HepG2 (cell line): ENCODE results near the gene CFAP91. TPM values are rescaled to one million over a fixed set of nuclear protein-coding genes. Genes with fewer than 3 reads are reported as not detected.

Source experiments
- ATAC-seq: fragments of 200-7000 bp; cut with Tn5 transposase; 3 replicates; pipeline ENCODE4 v1.9.1; 2020; ENCODE audit warnings: mild to moderate bottlenecking, moderate library complexity
- BruUV-seq: library from RNA; stranded (reverse); fragments of 400-500 nt; replicated peaks from 2 replicates; lab custom pipeline; 2021; lab: Mats Ljungman, UMichigan
- CTCF ChIA-PET: fragments of 300-600 bp; formaldehyde crosslinking; extraction: SDS; loops from one replicate; lab custom pipeline; 2021; ENCODE audit warnings: low total read pairs, inconsistent platforms, low intra/inter-chr PET ratio; lab: Yijun Ruan, JAX
- POLR2A ChIA-PET: fragments of 350-600 bp; sonication (Branson Sonifier 250); formaldehyde crosslinking; loops from one replicate; lab custom pipeline; 2020; ENCODE audit warnings: antibody characterized with exemption, inconsistent platforms; lab: Yijun Ruan, JAX
- DNase-seq: peaks from one replicate; pipeline ENCODE4 v3.0.0-alpha.2; 2015; ENCODE audit warnings: low spot score
- FAIRE-seq: peaks from 3 replicates; lab custom pipeline; 2011; peaks lifted over from hg19 to GRCh38; lab: Jason Lieb, UNC
- H2AFZ ChIP-seq: one replicate; pipeline ENCODE4 v1.6.1; 2011; ENCODE audit warnings: low read length, inconsistent platforms
- H3K27ac ChIP-seq: fragments of 300-600 bp; 3 replicates; pipeline ENCODE4 v1.8.0; 2011; ENCODE audit warnings: mixed run types, mild to moderate bottlenecking, mixed read lengths, low read length, inconsistent platforms; ENCODE audit not compliant: insufficient read depth; ENCODE audit errors: extremely low read length
- H3K27me3 ChIP-seq, 2 experiments: fragments of 200-600 bp in 1 of 2; 2 replicates in 1 of 2; 3 replicates in 1 of 2; pipeline versions ENCODE4 v1.6.0 to v1.8.0; 2011; ENCODE audit warnings: low read length in 2 of 2, mild to moderate bottlenecking in 2 of 2, moderate library complexity in 2 of 2, inconsistent platforms in 1 of 2; ENCODE audit not compliant: insufficient read depth in 2 of 2, control insufficient read depth in 1 of 2
- H3K36me3 ChIP-seq, 2 experiments: fragments of 200-600 bp in 1 of 2; replicated peaks in 1 of 2; 2 replicates in 1 of 2; 3 replicates in 1 of 2; pipeline versions ENCODE4 v1.5.1 to v1.8.0; 2011; ENCODE audit warnings: low read length in 2 of 2, inconsistent platforms in 1 of 2; ENCODE audit not compliant: insufficient read depth in 2 of 2, control insufficient read depth in 1 of 2
- H3K4me1 ChIP-seq: 2 replicates; pipeline ENCODE4 v1.5.1; 2012; ENCODE audit warnings: low read length, inconsistent platforms; ENCODE audit not compliant: insufficient read depth
- H3K4me2 ChIP-seq: 2 replicates; pipeline ENCODE4 v1.6.0; 2011; ENCODE audit warnings: low read depth, low read length, inconsistent platforms
- H3K4me3 ChIP-seq, 3 experiments: fragments of 200-600 bp in 1 of 3; sonication (generic), shearing (Covaris generic) in 1 of 3; replicated peaks in 1 of 3; 2 replicates each; pipeline ENCODE4 v1.5.1; 2011 to 2016; ENCODE audit warnings: low read length in 3 of 3, inconsistent platforms in 2 of 3, low read depth in 2 of 3, mild to moderate bottlenecking in 2 of 3, control low read depth in 1 of 3, mixed read lengths in 1 of 3; ENCODE audit not compliant: insufficient read depth in 1 of 3
- H3K79me2 ChIP-seq: one replicate; pipeline ENCODE4 v1.6.1; 2011; ENCODE audit warnings: low read length, inconsistent platforms; ENCODE audit not compliant: insufficient read depth
- H3K9ac ChIP-seq: 2 replicates; pipeline ENCODE4 v1.6.0; 2011; ENCODE audit warnings: mild to moderate bottlenecking, low read depth, low read length, inconsistent platforms; ENCODE audit not compliant: insufficient read depth
- H3K9me3 ChIP-seq: 2 replicates; pipeline ENCODE4 v1.5.1; 2012; ENCODE audit warnings: mild to moderate bottlenecking, low read length
- H4K20me1 ChIP-seq: 2 replicates; pipeline ENCODE4 v1.6.0; 2011; ENCODE audit warnings: inconsistent platforms, mild to moderate bottlenecking, low read length, moderate library complexity; ENCODE audit not compliant: insufficient read depth
- GATAD2A ChIP-seq: IDR thresholded peaks from 2 replicates; pipeline ENCODE4 v1.6.1; 2016
- HNRNPUL1 ChIP-seq: fragments of 200-400 bp; formaldehyde crosslinking; IDR thresholded peaks from 2 replicates; pipeline ENCODE4 v1.6.1; 2017; ENCODE audit warnings: low read depth, mild to moderate bottlenecking, low read length, moderate library complexity
- HOXA9 ChIP-seq: sonication (generic); formaldehyde crosslinking; IDR thresholded peaks from 2 replicates; pipeline ENCODE4 v1.8.1; 2022; ENCODE audit warnings: missing genetic modification reagents, mild to moderate bottlenecking, moderate library complexity, borderline replicate concordance
- MTA1 ChIP-seq: sonication (generic); formaldehyde crosslinking; IDR thresholded peaks from 2 replicates; pipeline ENCODE4 v1.4.0; 2020; ENCODE audit warnings: missing genetic modification reagents, mild to moderate bottlenecking, borderline replicate concordance
- NFKBIZ ChIP-seq: IDR thresholded peaks from 2 replicates; pipeline ENCODE4 v1.6.1; 2018; ENCODE audit warnings: missing genetic modification reagents, missing compliant biosample characterization
- SRSF1 ChIP-seq: fragments of 200-400 bp; formaldehyde crosslinking; optimal IDR thresholded peaks from 2 replicates; pipeline ENCODE3; 2017; ENCODE audit warnings: mild to moderate bottlenecking, low read depth, low read length, moderate library complexity
- TFE3 ChIP-seq: IDR thresholded peaks from 2 replicates; pipeline ENCODE4 v1.6.1; 2016
- ZBTB8A ChIP-seq: sonication (generic); formaldehyde crosslinking; IDR thresholded peaks from 2 replicates; pipeline ENCODE4 v1.4.0; 2020; ENCODE audit warnings: mild to moderate bottlenecking, low read depth, missing genetic modification reagents, borderline replicate concordance
- ZHX1 ChIP-seq: sonication (generic); formaldehyde crosslinking; IDR thresholded peaks from 2 replicates; pipeline ENCODE4 v1.8.1; 2022; ENCODE audit warnings: low read depth, mild to moderate bottlenecking, missing genetic modification reagents
- ZNF124 ChIP-seq: sonication (generic); formaldehyde crosslinking; IDR thresholded peaks from 2 replicates; pipeline ENCODE4 v1.4.0; 2020; ENCODE audit warnings: missing genetic modification reagents
- ZNF704 ChIP-seq: sonication (generic); formaldehyde crosslinking; IDR thresholded peaks from 2 replicates; pipeline ENCODE4 v1.8.1; 2023; ENCODE audit warnings: mild to moderate bottlenecking, inconsistent platforms, moderate library complexity, missing genetic modification reagents, borderline replicate concordance
- WGBS: methylation state at CpG from one replicate; pipeline ENCODE4 v1.1.6; 2017; ENCODE audit warnings: low lambda C conversion rate; 5-methylcytosine and 5-hydroxymethylcytosine counted together
- in situ Hi-C: cut with HindIII; loops from 2 replicates; pipeline ENCODE4 v1.10.0; 2017; ENCODE audit warnings: low pct_unique_long_range_greater_than_20kb; ENCODE audit not compliant: extremely low pct_ligation_motif_present
- intact Hi-C: fragments of 100-400 bp; cut with micrococcal nuclease; formaldehyde crosslinking; loops from one replicate; pipeline ENCODE4 v1.10.0; 2022; ENCODE audit not compliant: unreplicated experiment
- polyA plus RNA-seq, 8 experiments: library from polyadenylated mRNA; depleted of rRNA in 3 of 8; stranded (reverse) in 7 of 8; unstranded in 1 of 8; fragments of >200 nt; fragmentation: Illumina TruSeq in 4 of 8; extraction: Trizol in 4 of 8; gene quantifications; 2 replicates each; pipeline versions ENCODE4 v1.2.1 to v1.2.3, GENCODE V29; 2011 to 2016; ENCODE audit warnings: low read depth in 4 of 8, missing spikeins in 1 of 8, mixed read lengths in 1 of 8; ENCODE audit not compliant: insufficient read depth in 1 of 8
- total RNA-seq, 5 experiments: library from RNA; depleted of rRNA; stranded (reverse); fragments of >200 nt; fragmentation: Illumina TruSeq; extraction: Trizol; gene quantifications; 2 replicates each; pipeline ENCODE4 v1.2.3, GENCODE V29; 2016; ENCODE audit warnings: low read depth in 1 of 5

CFAP91 gene
- total and polyA plus RNA-seq, 2 of the 13 experiments (the other 11 are each of a cell fraction or from before 2014, with no cell fraction given): not detected

- no peak for FAIRE-seq
- BruUV-seq: no TSS peak
- H3K4me2 ChIP-seq: no peak within 1 kb of the TSS
- H3K4me1 ChIP-seq: no peaks in the 10 kb centered on the region
- TF ChIP-seq NFKBIZ: no peak
- no peak for TF ChIP-seq TFE3 (CRISPR knock-in tag)
- no peak for TF ChIP-seq MTA1 (CRISPR knock-in tag)
- no peak for TF ChIP-seq ZBTB8A (CRISPR knock-in tag)
- no peak for TF ChIP-seq ZNF704 (CRISPR knock-in tag)
- TF ChIP-seq SRSF1: no peak
- TF ChIP-seq GATAD2A: no peak
- TF ChIP-seq ZHX1 (CRISPR knock-in tag): no peak
- no peak for TF ChIP-seq HOXA9
- TF ChIP-seq HNRNPUL1: no peak
- TF ChIP-seq ZNF124 (CRISPR knock-in tag): no peak
- CTCF ChIA-PET: no interaction called here
- H3K9ac ChIP-seq: no peak within 1 kb of the TSS
- intact Hi-C loops (no loop called here), in situ Hi-C loops (no loop called here)
- 86% methylated on average over 9 of the region's 9 CpGs for WGBS
- H3K27ac ChIP-seq: no peak within 1 kb of the TSS
- H3K9me3 ChIP-seq: no peaks in the 10 kb centered on the region
- no peaks in the 10 kb centered on the region for H3K36me3 ChIP-seq
- H4K20me1 ChIP-seq: no peaks in the 10 kb centered on the region
- POLR2A ChIA-PET: no interaction called here
- no peak for ATAC-seq
- H3K4me3 ChIP-seq: no peak within 1 kb of the TSS
- H3K79me2 ChIP-seq: no peaks in the 10 kb centered on the region
- H3K27me3 ChIP-seq: no peaks in the 10 kb centered on the region
- DNase-seq: no peak
- no peak within 1 kb of the TSS for H2AFZ ChIP-seq
These were observed 42.1 kb upstream of the CFAP91 start, which contains the start of gene POPDC2 for GRCh38 chr3:119660474-119661440. Gene POPDC2, minus strand, starts transcription at chr3:119660589. Its CDS starts 166 bp downstream, at chr3:119660423.
